Measurements from ENCODE around the gene FAM3A. TPM values are rescaled to one million over a fixed set of nuclear protein-coding genes. Genes with fewer than 3 reads are reported as not detected.

Gene FAM3A
- total and polyA plus RNA-seq, 9 of the 15 experiments (the other 6 are each of a cell fraction or from before 2014, with no cell fraction given): 0.75 to 70.6 (median 27.0) TPM

GRCh38 chrX:154486052-154486395, 30.0 kb downstream of the FAM3A start (continued):
- TF ChIP-seq, protein P1, sequence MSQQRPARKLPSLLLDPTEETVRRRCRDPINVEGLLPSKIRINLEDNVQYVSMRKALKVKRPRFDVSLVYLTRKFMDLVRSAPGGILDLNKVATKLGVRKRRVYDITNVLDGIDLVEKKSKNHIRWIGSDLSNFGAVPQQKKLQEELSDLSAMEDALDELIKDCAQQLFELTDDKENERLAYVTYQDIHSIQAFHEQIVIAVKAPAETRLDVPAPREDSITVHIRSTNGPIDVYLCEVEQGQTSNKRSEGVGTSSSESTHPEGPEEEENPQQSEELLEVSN (IDR thresholded peaks at IDR 0.05; ENCODE audit: borderline replicate concordance in 1 of 2, extremely low read depth in 1 of 2, insufficient read depth in 1 of 2, insufficient read length in 1 of 2, low read depth in 1 of 2, low read length in 1 of 2, poor library complexity in 1 of 2, severe bottlenecking in 1 of 2): peak; percentile 87 to 98
- TF ChIP-seq, protein P2, sequence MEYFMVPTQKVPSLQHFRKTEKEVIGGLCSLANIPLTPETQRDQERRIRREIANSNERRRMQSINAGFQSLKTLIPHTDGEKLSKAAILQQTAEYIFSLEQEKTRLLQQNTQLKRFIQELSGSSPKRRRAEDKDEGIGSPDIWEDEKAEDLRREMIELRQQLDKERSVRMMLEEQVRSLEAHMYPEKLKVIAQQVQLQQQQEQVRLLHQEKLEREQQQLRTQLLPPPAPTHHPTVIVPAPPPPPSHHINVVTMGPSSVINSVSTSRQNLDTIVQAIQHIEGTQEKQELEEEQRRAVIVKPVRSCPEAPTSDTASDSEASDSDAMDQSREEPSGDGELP (CRISPR knock-in tag; IDR thresholded peaks at IDR 0.05; ENCODE audit: borderline replicate concordance): no peak
- TF ChIP-seq YY1 (IDR thresholded peaks at IDR 0.05; ENCODE audit: borderline replicate concordance in 1 of 3, control insufficient read depth in 1 of 3, extremely low read depth in 1 of 3, insufficient read depth in 3 of 3, insufficient read length in 1 of 3, insufficient replicate concordance in 2 of 3, low read depth in 1 of 3, low read length in 2 of 3) (no peak), ZNF76 (CRISPR knock-in tag; IDR thresholded peaks at IDR 0.05; ENCODE audit: borderline replicate concordance) (no peak), NRF1 (conservative IDR thresholded peaks at IDR 0.05 in 1 of 2, IDR thresholded peaks at IDR 0.05 in 1 of 2) (peak in 1 of 2 experiments; percentile 13; a peak in 2 of 4 replicates), ZMIZ1 (IDR thresholded peaks at IDR 0.05; ENCODE audit: low read depth in 2 of 2, low read length in 2 of 2) (no peak), ELF2 (CRISPR knock-in tag; IDR thresholded peaks at IDR 0.05) (no peak)
